Ovary (tissue), 3 donors: ENCODE measurements around the gene RAP1A.

ENCODE experiments used
- EP300 ChIP-seq: sonication (generic); formaldehyde crosslinking; IDR thresholded peaks from one replicate; pipeline ENCODE4 v1.6.1; 2017; ENCODE audit warnings: antibody characterized with exemption
- POLR2A ChIP-seq: fragments of 450-650 bp; IDR thresholded peaks from one replicate; pipeline ENCODE4 v1.6.1; 2017; ENCODE audit warnings: antibody characterized with exemption, mild to moderate bottlenecking, moderate library complexity
- TF ChIP-seq, protein P1 (sequence below), 3 donors: fragments of 450-650 bp in 2 of 3; fragments of 200-600 bp in 1 of 3; IDR thresholded peaks; one replicate each; pipeline versions ENCODE4 v1.5.1 to v1.8.0; 2016 to 2022; ENCODE audit warnings: antibody characterized with exemption in 3 of 3, mild to moderate bottlenecking in 1 of 3
- donor health status: DM: no; HTN: no; CAD: no.

- TF ChIP-seq, protein P1, sequence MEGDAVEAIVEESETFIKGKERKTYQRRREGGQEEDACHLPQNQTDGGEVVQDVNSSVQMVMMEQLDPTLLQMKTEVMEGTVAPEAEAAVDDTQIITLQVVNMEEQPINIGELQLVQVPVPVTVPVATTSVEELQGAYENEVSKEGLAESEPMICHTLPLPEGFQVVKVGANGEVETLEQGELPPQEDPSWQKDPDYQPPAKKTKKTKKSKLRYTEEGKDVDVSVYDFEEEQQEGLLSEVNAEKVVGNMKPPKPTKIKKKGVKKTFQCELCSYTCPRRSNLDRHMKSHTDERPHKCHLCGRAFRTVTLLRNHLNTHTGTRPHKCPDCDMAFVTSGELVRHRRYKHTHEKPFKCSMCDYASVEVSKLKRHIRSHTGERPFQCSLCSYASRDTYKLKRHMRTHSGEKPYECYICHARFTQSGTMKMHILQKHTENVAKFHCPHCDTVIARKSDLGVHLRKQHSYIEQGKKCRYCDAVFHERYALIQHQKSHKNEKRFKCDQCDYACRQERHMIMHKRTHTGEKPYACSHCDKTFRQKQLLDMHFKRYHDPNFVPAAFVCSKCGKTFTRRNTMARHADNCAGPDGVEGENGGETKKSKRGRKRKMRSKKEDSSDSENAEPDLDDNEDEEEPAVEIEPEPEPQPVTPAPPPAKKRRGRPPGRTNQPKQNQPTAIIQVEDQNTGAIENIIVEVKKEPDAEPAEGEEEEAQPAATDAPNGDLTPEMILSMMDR (IDR thresholded peaks at IDR 0.05): no peak
- no peak for TF ChIP-seq POLR2A
- TF ChIP-seq EP300: no peak
These were observed 43.0 kb upstream of the RAP1A start for GRCh38 chr1:111576547-111576946.
